ENCODE measurements around the gene MAP2K4. TPM values are rescaled to one million over a fixed set of nuclear protein-coding genes. Genes with fewer than 3 reads are reported as not detected.

The MAP2K4 gene
- polyA plus RNA-seq, 2 of the 4 experiments (the other 2 are of a cell fraction) = 28.9 to 47.7 TPM

- TF ChIP-seq E2F6 (IDR thresholded peaks at IDR 0.05; ENCODE audit: borderline replicate concordance, low read depth) (no peak), JUNB (IDR thresholded peaks at IDR 0.05) (no peak), KDM5A (IDR thresholded peaks at IDR 0.05) (no peak), FOXS1 (CRISPR knock-in tag; IDR thresholded peaks at IDR 0.05) (no peak), POLR2A (IDR thresholded peaks at IDR 0.05; ENCODE audit: low read length) (no peak)
Observed at GRCh38 chr17:12074346-12074745, 53.7 kb downstream of the MAP2K4 start (continued).

DNA sequence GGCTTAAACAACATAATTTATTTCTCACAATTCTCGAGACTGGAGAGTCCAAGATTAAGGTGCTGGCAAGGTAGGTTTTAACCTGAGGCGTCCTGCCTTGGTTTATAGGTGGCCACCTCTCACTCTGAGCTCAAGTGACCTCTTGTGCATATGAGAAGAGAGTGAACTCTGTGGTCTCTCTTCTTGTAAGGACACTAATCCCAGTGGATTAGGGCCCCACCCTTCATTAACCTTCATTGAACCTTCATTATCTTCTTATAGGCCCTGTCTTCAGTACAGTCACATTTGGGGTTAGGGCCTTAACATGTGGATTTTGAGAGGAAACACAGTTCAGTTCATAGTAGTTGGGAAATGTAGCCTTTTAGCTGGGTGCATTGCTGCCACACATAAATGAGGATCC lies 57.1 kb downstream of the MAP2K4 start:
- peaks cover 6% of the 10 kb centered on the region for H3K4me1 ChIP-seq
- H3K27ac ChIP-seq = no peak overlapping the region
- FAIRE-seq (no peak), DNase-seq (ENCODE audit: low read depth in 1 of 2, low spot score in 1 of 2) (no peak), ATAC-seq (no peak)
- 85% methylated on average over 2 of the region's 2 CpGs for WGBS (ENCODE audit: missing lambda C conversion rate)
- ChIA-PET POLR2A (no interaction called here), CTCF (interaction anchor here (0.9 kb wide), 1 partner anchor 10 kb away, joined by 3 read pairs; no protein-coding TSS in a partner anchor)
- no peaks in the 10 kb centered on the region for H3K9me3 ChIP-seq
- H3K4me2 ChIP-seq = no peak overlapping the region
- no peak overlapping the region for H3K4me3 ChIP-seq
- TF ChIP-seq POLR2A (IDR thresholded peaks at IDR 0.05; ENCODE audit: low read length) = no peak

DNA sequence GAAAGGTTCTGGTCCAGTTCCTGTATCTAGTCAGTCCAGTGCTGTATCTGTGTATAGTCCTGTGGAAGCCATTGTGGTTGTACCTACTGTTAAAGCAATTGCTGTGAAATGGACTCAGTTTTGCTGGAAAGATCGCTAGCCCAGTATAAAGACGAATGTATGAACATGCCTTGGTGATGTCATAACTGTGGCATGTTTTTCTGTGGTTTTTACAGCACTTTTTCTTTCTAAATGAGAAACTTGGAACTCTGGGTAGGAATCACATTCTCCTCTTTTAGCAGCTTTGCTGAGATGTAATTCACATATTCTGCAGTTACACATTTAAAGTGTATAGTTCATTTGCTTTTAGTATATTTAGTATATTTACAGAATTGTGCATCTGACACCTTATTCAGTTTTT lies 58.1 kb downstream of the MAP2K4 start:
- DNase-seq (ENCODE audit: low read depth in 1 of 2, low spot score in 1 of 2) = no peak

More for the DNA sequence above, 58.1 kb downstream of the MAP2K4 start:
- WGBS (ENCODE audit: missing lambda C conversion rate) = 70% methylated on average over 2 of the region's 2 CpGs
- Histone ChIP-seq H3K4me1 (peaks cover 6% of the 10 kb centered on the region), H3K4me2 (no peak overlapping the region), H3K27ac (no peak overlapping the region), H3K9me3 (no peaks in the 10 kb centered on the region), H3K4me3 (no peak overlapping the region)
- FAIRE-seq (no peak), ATAC-seq (no peak)
- TF ChIP-seq HMGXB4 (CRISPR knock-in tag; IDR thresholded peaks at IDR 0.05; ENCODE audit: borderline replicate concordance) (no peak), PBX3 (IDR thresholded peaks at IDR 0.05) (no peak), E2F6 (IDR thresholded peaks at IDR 0.05; ENCODE audit: borderline replicate concordance, low read depth) (no peak), TP53 (CRISPR knock-in tag; IDR thresholded peaks at IDR 0.05) (no peak), EHMT2 (IDR thresholded peaks at IDR 0.05; ENCODE audit: low read depth) (no peak), HEYL (CRISPR knock-in tag; IDR thresholded peaks at IDR 0.05) (no peak), PHF8 (IDR thresholded peaks at IDR 0.05; ENCODE audit: borderline replicate concordance, low read depth) (no peak), MYC (IDR thresholded peaks at IDR 0.05; ENCODE audit: borderline replicate concordance, low read length) (no peak), KDM1A (IDR thresholded peaks at IDR 0.05; ENCODE audit: low read depth) (no peak), TFCP2L1 (CRISPR knock-in tag; IDR thresholded peaks at IDR 0.05) (no peak), CBX8 (IDR thresholded peaks at IDR 0.05) (no peak), ZFP36 (IDR thresholded peaks at IDR 0.05; ENCODE audit: borderline replicate concordance, partially characterized antibody) (no peak), ESRRA (IDR thresholded peaks at IDR 0.05; ENCODE audit: borderline replicate concordance, low read length) (no peak), CHD2 (IDR thresholded peaks at IDR 0.05; ENCODE audit: low read length, partially characterized antibody) (no peak), RAD21 (conservative IDR thresholded peaks at IDR 0.05 in 1 of 2, IDR thresholded peaks at IDR 0.05 in 1 of 2) (no peak)
- TF ChIP-seq, protein P1, sequence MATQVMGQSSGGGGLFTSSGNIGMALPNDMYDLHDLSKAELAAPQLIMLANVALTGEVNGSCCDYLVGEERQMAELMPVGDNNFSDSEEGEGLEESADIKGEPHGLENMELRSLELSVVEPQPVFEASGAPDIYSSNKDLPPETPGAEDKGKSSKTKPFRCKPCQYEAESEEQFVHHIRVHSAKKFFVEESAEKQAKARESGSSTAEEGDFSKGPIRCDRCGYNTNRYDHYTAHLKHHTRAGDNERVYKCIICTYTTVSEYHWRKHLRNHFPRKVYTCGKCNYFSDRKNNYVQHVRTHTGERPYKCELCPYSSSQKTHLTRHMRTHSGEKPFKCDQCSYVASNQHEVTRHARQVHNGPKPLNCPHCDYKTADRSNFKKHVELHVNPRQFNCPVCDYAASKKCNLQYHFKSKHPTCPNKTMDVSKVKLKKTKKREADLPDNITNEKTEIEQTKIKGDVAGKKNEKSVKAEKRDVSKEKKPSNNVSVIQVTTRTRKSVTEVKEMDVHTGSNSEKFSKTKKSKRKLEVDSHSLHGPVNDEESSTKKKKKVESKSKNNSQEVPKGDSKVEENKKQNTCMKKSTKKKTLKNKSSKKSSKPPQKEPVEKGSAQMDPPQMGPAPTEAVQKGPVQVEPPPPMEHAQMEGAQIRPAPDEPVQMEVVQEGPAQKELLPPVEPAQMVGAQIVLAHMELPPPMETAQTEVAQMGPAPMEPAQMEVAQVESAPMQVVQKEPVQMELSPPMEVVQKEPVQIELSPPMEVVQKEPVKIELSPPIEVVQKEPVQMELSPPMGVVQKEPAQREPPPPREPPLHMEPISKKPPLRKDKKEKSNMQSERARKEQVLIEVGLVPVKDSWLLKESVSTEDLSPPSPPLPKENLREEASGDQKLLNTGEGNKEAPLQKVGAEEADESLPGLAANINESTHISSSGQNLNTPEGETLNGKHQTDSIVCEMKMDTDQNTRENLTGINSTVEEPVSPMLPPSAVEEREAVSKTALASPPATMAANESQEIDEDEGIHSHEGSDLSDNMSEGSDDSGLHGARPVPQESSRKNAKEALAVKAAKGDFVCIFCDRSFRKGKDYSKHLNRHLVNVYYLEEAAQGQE (IDR thresholded peaks at IDR 0.05) = no peak
- TF ChIP-seq, protein P2, sequence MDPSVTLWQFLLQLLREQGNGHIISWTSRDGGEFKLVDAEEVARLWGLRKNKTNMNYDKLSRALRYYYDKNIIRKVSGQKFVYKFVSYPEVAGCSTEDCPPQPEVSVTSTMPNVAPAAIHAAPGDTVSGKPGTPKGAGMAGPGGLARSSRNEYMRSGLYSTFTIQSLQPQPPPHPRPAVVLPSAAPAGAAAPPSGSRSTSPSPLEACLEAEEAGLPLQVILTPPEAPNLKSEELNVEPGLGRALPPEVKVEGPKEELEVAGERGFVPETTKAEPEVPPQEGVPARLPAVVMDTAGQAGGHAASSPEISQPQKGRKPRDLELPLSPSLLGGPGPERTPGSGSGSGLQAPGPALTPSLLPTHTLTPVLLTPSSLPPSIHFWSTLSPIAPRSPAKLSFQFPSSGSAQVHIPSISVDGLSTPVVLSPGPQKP (IDR thresholded peaks at IDR 0.05; ENCODE audit: low read depth, low read length) = no peak
- TF ChIP-seq, protein P3, sequence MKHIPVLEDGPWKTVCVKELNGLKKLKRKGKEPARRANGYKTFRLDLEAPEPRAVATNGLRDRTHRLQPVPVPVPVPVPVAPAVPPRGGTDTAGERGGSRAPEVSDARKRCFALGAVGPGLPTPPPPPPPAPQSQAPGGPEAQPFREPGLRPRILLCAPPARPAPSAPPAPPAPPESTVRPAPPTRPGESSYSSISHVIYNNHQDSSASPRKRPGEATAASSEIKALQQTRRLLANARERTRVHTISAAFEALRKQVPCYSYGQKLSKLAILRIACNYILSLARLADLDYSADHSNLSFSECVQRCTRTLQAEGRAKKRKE (CRISPR knock-in tag; IDR thresholded peaks at IDR 0.05; ENCODE audit: low read depth) = no peak
- CTCF ChIA-PET = interaction anchor here (1.0 kb wide), 1 partner anchor 54 kb away, joined by 4 read pairs; no protein-coding TSS in a partner anchor
- POLR2A ChIA-PET = interaction anchor here (1.2 kb wide), 1 partner anchor 82 kb away, joined by 3 read pairs; the partner anchor contains the start of gene ZNF18

Data from A549 (cell line).